ENCODE results near the gene STAT4. TPM values are rescaled to one million over a fixed set of nuclear protein-coding genes. Genes with fewer than 3 reads are reported as not detected.

STAT4 gene
- total RNA-seq, 1 experiment from 2014 or later: 0.33 TPM

- Histone ChIP-seq H3T11ph (ENCODE audit: low read length) (no peak overlapping the region), H2BK15ac (ENCODE audit: low read depth, low read length) (no peak overlapping the region), H4K8ac (replicated peaks; ENCODE audit: insufficient read length, low read depth, low read length) (no peak overlapping the region), H3K23ac (ENCODE audit: insufficient read length, low read depth, low read length) (no peak overlapping the region), H2BK20ac (ENCODE audit: low read depth, low read length, poor library complexity, severe bottlenecking) (no peak overlapping the region), H3K79me2 (ENCODE audit: insufficient read depth, low read length) (no peaks in the 10 kb centered on the region), H4K20me1 (ENCODE audit: control insufficient read depth, insufficient read depth, insufficient read length) (no peaks in the 10 kb centered on the region), H2AFZ (ENCODE audit: low read length) (no peak overlapping the region), H3K27ac (ENCODE audit: insufficient read length, low read depth, low read length) (no peak overlapping the region), H3K18ac (ENCODE audit: insufficient read length, low read depth, low read length) (no peak overlapping the region), H3K4me1 (ENCODE audit: insufficient read depth, low read length) (no peaks in the 10 kb centered on the region), H3K9me3 (ENCODE audit: control insufficient read depth, low read depth, low read length) (no peaks in the 10 kb centered on the region), H3K4ac (ENCODE audit: low read depth, low read length) (no peak overlapping the region), H3K27me3 (ENCODE audit: insufficient read depth, low read length) (no peaks in the 10 kb centered on the region), H3K9ac (ENCODE audit: extremely low read depth, insufficient read length, low read length) (no peak overlapping the region), H3K4me2 (ENCODE audit: insufficient read depth, insufficient read length, low read length) (no peak overlapping the region), H3K56ac (ENCODE audit: insufficient read length, low read depth, low read length) (no peak overlapping the region), H2AK5ac (ENCODE audit: insufficient read length, low read length) (no peak overlapping the region), H2BK12ac (ENCODE audit: insufficient read length, low read depth, low read length) (no peak overlapping the region), H2BK5ac (ENCODE audit: insufficient read length, low read length) (no peak overlapping the region), H4K5ac (ENCODE audit: insufficient read length, low read depth, low read length) (no peak overlapping the region), H3K79me1 (ENCODE audit: insufficient read depth, low read depth, low read length, poor library complexity, severe bottlenecking) (no peaks in the 10 kb centered on the region), H3K14ac (ENCODE audit: insufficient read depth, low read length) (no peak overlapping the region), H3K23me2 (ENCODE audit: insufficient read length, low read depth, low read length, poor library complexity, severe bottlenecking) (no peaks in the 10 kb centered on the region), H2BK120ac (ENCODE audit: low read depth, low read length, poor library complexity, severe bottlenecking) (no peak overlapping the region), H4K91ac (ENCODE audit: insufficient read length, low read depth, low read length) (no peak overlapping the region)
- no CpG with 5 or more reads among the region's 8 CpGs for WGBS (ENCODE audit: extremely low coverage, insufficient read length, low lambda C conversion rate)
- Mint-ChIP-seq H3K4me3 (no peak overlapping the region), H3K36me3 (ENCODE audit: insufficient read depth in 1 of 3, low read depth in 3 of 3) (no peaks in the 10 kb centered on the region), H3K4me1 (no peaks in the 10 kb centered on the region), H3K27me3 (ENCODE audit: low read depth) (no peaks in the 10 kb centered on the region), H3K9me3 (peaks cover 0 to 2% of the 10 kb centered on the region in 2 experiments; a peak in 1 of 5 replicates), H3K27ac (no peak overlapping the region; a peak in 2 of 7 replicates)
- no peak for TF ChIP-seq CTCF (conservative IDR thresholded peaks at IDR 0.05)
- no peak for DNase-seq
Measured at GRCh38 chr2:191189112-191189635, 38.4 kb upstream of the STAT4 start.
